ENCODE data around the gene PTGDR2. TPM values are rescaled to one million over a fixed set of nuclear protein-coding genes. Genes with fewer than 3 reads are reported as not detected.

The PTGDR2 gene
- total RNA-seq, 1 experiment from 2014 or later: not detected

DNA sequence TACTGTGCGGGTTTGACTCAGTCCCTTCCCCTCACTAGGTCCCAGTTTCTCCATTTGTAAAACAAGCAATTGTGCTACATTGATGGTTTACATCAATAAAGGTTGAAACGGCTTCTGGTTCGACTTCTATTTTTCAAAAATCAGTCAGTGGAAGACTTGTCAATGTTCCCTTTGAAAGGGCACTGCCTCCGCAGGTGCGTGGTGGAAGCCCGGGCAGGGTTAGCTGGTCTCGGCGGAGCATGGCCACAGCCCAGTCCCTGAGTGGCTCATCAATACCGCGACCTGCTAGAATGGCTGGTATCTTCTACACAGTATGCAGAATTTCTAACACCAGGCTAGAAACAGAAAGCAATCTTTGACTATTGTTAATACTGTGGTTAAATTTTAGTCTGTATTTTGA lies 54.6 kb downstream of the PTGDR2 start:
- H3K4me1 ChIP-seq: no peaks in the 10 kb centered on the region
- no peaks in the 10 kb centered on the region for H3K36me3 ChIP-seq
- no peak for DNase-seq
- no peak overlapping the region for H3K4me3 ChIP-seq
- no peak overlapping the region for H3K27ac ChIP-seq
- no peaks in the 10 kb centered on the region for H3K27me3 ChIP-seq
- H3K9me3 ChIP-seq (replicated peaks): no peaks in the 10 kb centered on the region

Other genes starting within 250 kb of the PTGDR2 start
- not detected in 2 replicates for gene MS4A8, start 156.3 kb downstream of the PTGDR2 start, total RNA-seq (2014; rRNA removed; shearing (Covaris generic))
- not detected in 2 replicates for gene MS4A18, start 131.2 kb downstream of the PTGDR2 start, total RNA-seq (2014; rRNA removed; shearing (Covaris generic))
- gene MS4A15, start 99.1 kb downstream of the PTGDR2 start, total RNA-seq (2014; rRNA removed; shearing (Covaris generic)): not detected in 2 replicates
- gene MS4A10, start 70.6 kb downstream of the PTGDR2 start, total RNA-seq (2014; rRNA removed; shearing (Covaris generic)): not detected in 2 replicates
- gene CCDC86, start 13.8 kb downstream of the PTGDR2 start, total RNA-seq (2014; rRNA removed; shearing (Covaris generic)): 21.9 and 24.9 TPM in 2 replicates
- gene ZP1, start 11.6 kb upstream of the PTGDR2 start, total RNA-seq (2014; rRNA removed; shearing (Covaris generic)): not detected in 2 replicates
- 84.7 and 92.9 TPM in 2 replicates for gene PRPF19, start 50.6 kb upstream of the PTGDR2 start, total RNA-seq (2014; rRNA removed; shearing (Covaris generic))
- gene TMEM109, start 58.2 kb upstream of the PTGDR2 start, total RNA-seq (2014; rRNA removed; shearing (Covaris generic)): 85.4 and 96.9 TPM in 2 replicates
- gene TMEM132A, start 68.5 kb upstream of the PTGDR2 start, total RNA-seq (2014; rRNA removed; shearing (Covaris generic)): 46.3 and 57.7 TPM in 2 replicates
- gene SLC15A3, start 96.2 kb upstream of the PTGDR2 start, total RNA-seq (2014; rRNA removed; shearing (Covaris generic)): 1.0 and 1.6 TPM in 2 replicates
- gene CD6, start 115.7 kb upstream of the PTGDR2 start, total RNA-seq (2014; rRNA removed; shearing (Covaris generic)): not detected in 2 replicates
- 0.04 TPM in 1 of 2 replicates, not detected in the other for gene CD5, start 246.5 kb upstream of the PTGDR2 start, total RNA-seq (2014; rRNA removed; shearing (Covaris generic))